OCI-M2 (cell line): Measurements from ENCODE around the gene TYSND1.
"Not testable (repeated sequence)": the region's sequence is repeated elsewhere in the genome, so short reads cannot be mapped to it uniquely, and the experiment has no call there.

Source experiments
- DNase-seq: peaks from one replicate; lab custom pipeline; 2025; ENCODE audit not compliant: unreplicated experiment; lab: John Stamatoyannopoulos, UW

Gene TYSND1

GRCh38 chr10:70135684-70136083, 10.8 kb downstream of the TYSND1 start:
- no peak for DNase-seq

DNA sequence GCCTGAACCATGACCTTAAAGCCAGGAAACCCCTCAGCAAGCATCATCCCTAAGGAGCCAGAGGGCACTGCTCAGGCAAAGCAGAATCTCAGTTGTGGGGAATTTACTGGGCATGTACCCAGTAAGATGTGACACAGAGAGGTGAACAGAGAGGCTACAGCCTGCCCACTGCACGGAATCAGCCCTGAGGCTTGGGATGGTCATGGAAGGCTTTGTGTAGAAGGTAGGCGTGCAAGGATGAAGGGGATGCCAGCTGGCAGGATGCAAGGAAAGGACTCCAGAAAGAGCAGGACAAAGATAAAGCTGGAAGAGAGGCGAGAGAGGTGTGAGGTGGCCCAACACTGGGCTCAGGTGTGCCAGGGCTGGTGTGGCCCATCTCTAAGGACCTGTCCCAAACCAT, 11.5 kb downstream of the TYSND1 start:
- DNase-seq: no peak

GRCh38 chr10:70132098-70133029, 14.1 kb downstream of the TYSND1 start, which contains the start of gene AIFM2:
Gene AIFM2, minus strand, starts transcription at chr10:70132825. Its CDS starts 8,741 bp downstream, at chr10:70124084.
- DNase-seq: no peak

GRCh38 chr10:70131560-70131937, 15.0 kb downstream of the TYSND1 start:
- no peak for DNase-seq

DNA sequence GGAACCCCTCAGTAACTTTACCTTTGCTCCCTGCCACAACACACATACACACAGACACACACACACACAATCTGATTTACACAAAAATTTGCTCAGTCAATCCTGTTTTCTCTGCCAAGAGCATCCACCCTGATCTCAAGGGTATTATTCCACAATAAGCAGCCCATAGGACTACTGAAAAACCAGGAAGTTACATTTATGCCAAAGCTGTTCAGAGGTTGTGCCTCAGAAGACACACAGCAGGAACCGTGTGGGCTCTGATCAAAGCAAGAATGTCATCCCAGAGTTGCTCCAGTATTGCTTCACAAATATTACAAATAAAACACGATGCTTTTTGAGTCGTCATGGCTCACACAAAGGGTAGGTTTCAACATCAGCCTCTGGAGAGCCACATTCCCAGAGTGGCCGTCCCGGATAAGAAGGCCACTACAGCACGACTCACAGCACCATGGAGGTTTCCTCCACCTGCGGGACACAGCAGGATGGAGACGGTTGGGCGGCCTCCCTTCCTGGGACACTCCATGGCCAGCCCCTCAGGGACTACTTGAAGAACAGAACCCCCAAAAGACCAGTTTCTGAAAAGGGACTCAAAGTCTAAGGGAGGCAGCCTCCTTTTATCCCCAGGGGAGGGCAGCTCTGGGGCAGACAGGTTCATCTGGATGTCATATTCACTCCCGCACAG, 15.5 kb downstream of the TYSND1 start:
- DNase-seq: no peak

DNA sequence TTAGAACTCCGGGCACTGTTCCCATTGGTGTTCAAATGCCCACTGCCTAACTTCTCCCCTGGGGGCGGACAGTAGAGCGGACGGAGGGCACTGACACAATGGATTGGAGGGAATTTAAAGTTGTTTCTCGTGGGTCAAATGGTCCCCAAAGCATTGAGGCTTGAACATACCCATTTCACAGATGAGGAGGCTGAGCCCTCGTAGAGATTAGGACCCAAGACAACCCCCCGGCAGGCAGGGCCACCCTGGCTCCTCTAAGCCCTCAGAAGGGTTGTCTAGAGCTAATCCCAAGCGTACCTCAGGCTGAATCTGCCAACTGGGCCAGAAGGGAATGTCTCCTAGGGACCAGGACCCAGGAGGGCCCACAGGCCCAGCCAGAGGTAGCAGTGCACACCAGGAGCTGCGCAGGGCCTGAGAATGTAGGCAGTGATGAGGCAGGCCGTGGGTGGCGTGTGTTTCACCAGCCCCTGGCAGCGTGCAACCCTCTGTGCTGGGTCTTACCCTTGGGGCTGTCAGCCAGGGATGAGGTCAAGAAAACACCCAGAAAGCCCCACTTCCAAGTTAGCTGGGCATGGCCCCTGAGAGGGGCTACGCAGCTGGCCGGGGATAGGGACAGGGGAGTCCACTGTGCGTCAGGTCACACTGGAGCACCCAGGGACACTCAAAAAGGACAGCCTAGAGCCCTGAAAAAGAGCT, 19.7 kb downstream of the TYSND1 start:
- DNase-seq: no peak

DNA sequence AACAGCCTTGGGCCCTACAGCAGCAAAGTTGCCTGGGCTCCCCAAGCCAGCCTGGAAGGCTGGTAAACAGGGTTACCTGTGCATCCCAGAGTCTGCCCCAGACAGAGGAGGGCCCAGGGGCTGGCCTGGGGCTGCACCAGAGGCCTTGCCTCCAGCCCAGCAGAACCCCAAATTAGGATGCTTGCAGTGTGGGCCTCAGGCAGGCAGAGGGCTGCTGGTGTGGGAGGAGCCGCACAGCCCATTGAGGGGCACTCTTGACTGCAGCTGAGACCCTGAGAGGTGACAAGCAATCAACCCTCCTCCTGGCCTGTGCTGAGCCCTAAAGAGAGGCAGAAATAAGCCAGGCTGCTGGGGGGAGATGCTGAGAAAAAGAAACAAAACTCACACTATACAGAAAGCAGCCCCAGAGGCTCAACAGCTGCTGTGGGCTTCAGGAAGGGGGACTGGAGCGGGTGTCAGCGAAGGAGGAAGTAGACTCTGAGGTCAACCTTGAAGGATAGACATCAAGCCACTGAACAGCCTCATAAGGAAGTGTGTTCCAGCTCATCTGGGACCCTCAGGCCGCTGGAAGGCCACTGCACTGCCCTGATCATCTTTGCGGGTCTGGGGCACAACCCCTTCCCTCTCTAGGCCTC, 20.5 kb downstream of the TYSND1 start:
- DNase-seq: no peak

- no peak for DNase-seq
These were observed 21.6 kb downstream of the TYSND1 start for GRCh38 chr10:70124918-70125317.

GRCh38 chr10:70124415-70124814, 22.1 kb downstream of the TYSND1 start:
- DNase-seq: no peak

- DNase-seq: no peak
These were observed 22.7 kb downstream of the TYSND1 start for GRCh38 chr10:70123817-70124216.

DNA sequence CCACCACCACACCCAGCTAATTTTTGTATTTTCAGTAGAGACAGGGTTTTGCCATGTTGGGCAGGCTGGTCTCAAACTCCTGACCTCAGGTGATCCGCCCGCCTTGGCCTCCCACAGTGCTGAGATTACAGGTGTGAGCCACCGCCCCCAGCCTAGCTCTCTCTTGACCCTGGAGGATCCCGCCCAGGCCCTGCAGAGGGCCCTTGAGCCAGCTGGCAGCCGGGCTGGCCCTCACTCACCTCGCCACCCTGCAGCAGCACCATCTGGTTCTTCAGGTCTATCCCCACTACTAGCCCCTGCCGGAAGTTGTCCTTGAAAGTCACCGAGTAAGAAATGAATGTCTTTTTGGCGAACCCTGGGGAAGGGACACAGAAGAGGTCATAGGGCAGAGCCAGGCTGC, 23.3 kb downstream of the TYSND1 start:
- not testable (repeated sequence) for DNase-seq

GRCh38 chr10:70122742-70123141, 23.8 kb downstream of the TYSND1 start:
- no peak for DNase-seq

DNA sequence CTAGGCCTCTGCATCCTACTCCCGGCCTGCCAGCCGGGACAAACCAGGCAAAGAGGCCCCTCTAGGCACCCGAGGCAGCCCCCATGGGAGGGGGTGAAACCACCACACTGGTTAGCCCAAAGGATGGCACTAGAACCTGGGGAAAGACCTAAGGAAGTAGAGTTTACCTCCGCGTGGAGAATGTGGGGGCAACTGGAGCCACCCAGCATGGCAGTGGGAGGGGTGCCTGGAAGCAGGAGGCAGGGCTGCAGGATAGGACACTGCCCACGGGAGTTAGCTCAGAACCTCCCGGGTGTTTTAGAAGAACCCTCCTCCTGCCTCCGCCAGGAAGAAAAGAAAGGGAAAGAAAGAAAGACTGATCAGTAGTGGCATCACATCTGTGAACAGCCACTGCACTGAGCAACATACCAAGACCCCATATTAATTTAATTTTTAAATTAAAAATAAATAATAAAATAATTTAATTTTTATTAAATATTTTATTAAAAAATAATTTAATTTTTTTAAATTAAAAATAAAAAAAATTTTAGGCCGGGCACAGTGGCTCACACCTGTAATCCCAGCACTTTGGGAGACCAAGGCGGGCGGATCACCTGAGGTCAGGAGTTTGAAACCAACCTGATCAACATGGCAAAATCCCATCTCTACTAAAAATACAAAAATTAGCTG, 25.1 kb downstream of the TYSND1 start:
- no peak for DNase-seq

DNA sequence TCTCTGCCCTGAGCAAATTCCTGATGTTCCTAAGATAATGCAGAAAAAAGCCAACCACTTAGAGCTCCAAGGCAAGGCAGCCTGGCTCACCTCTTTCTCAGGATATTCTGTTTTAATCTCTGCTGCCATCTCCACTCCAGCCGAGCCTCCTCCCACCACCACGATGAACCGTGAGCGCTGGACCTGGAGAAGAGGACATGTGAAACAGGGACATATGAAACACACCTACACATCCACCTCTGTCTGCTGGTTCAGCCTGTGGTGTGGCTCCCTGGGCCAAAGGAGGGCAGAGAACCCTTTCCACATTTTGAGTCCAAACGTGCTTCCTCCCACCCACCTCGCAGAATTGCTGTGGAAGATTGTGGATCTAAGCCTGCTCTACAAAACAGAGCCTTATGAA, 26.1 kb downstream of the TYSND1 start:
- no peak for DNase-seq

GRCh38 chr10:70119623-70120022, 26.9 kb downstream of the TYSND1 start:
- DNase-seq: no peak

- DNase-seq: no peak
These were observed 27.3 kb downstream of the TYSND1 start for GRCh38 chr10:70119197-70119596.

GRCh38 chr10:70118196-70118595, 28.3 kb downstream of the TYSND1 start:
- DNase-seq: no peak

DNA sequence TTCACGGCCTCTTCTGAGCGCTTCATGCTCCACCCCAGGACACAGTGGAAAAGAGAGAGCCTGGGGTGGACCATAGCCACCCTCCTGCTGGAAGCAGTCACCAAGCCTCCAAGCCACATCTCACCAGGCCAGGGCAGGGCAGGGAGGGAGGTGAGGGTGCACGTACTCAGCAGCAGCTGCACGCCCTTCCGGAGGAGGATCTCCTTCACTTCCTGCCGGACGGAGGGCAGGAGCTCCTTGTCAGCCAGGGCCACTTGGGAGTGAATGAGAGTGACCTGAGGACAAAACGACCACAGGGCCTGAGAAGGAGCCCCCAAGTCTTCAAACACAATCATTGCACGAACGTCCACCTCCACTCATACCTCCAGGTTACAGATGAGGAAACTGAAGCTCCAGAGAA, 28.9 kb downstream of the TYSND1 start:
- DNase-seq: no peak

- no peak for DNase-seq
These were observed 30.4 kb downstream of the TYSND1 start for GRCh38 chr10:70115948-70116682.

GRCh38 chr10:70114902-70115301, 31.6 kb downstream of the TYSND1 start:
- DNase-seq: no peak
